WTC11 (cell line): ENCODE data around the gene MMP7. TPM values are rescaled to one million over a fixed set of nuclear protein-coding genes. Genes with fewer than 3 reads are reported as not detected.

ENCODE experiments used
- ATAC-seq: fragments of 200-7000 bp; cut with Tn5 transposase; 2 replicates; pipeline ENCODE4 v1.10.0; 2021; ENCODE audit warnings: mild to moderate bottlenecking, moderate library complexity
- CTCF ChIA-PET: fragments of 300-600 bp; sonication (Branson Sonifier 250); formaldehyde crosslinking; loops from one replicate; lab custom pipeline; 2021; ENCODE audit warnings: antibody characterized with exemption; lab: Charles Lee
- POLR2A ChIA-PET: fragments of 350-600 bp; sonication (Branson Sonifier 250); formaldehyde crosslinking; loops from one replicate; lab custom pipeline; 2021; ENCODE audit warnings: antibody characterized with exemption; lab: Charles Lee
- DNase-seq: peaks from one replicate; pipeline ENCODE4 v3.0.0; 2021; ENCODE audit warnings: low spot score
- H3K27ac Mint-ChIP-seq: 2 replicates; pipeline ENCODE4 v1.8.0; 2021; ENCODE audit warnings: mixed read lengths
- H3K27me3 Mint-ChIP-seq: 2 replicates; pipeline ENCODE4 v1.8.0; 2021; ENCODE audit warnings: low read depth, mild to moderate bottlenecking, moderate library complexity, mixed read lengths
- H3K36me3 Mint-ChIP-seq: 2 replicates; pipeline ENCODE4 v1.8.0; 2021; ENCODE audit warnings: mixed read lengths
- H3K4me1 Mint-ChIP-seq: 2 replicates; pipeline ENCODE4 v1.8.0; 2022; ENCODE audit warnings: mixed read lengths
- H3K4me3 Mint-ChIP-seq: 2 replicates; pipeline ENCODE4 v1.8.0; 2021; ENCODE audit warnings: mild to moderate bottlenecking, moderate library complexity, mixed read lengths
- H3K9me3 Mint-ChIP-seq: 2 replicates; pipeline ENCODE4 v1.8.0; 2021; ENCODE audit warnings: mixed read lengths
- FOXK1 ChIP-seq: sonication (generic); formaldehyde crosslinking; IDR thresholded peaks from 2 replicates; pipeline ENCODE4 v1.8.0; 2022; ENCODE audit warnings: mild to moderate bottlenecking, moderate library complexity, missing genetic modification reagents
- GRHL2 ChIP-seq: fragments of 250-450 bp; sonication (Bioruptor Pico); IDR thresholded peaks from 2 replicates; pipeline ENCODE4 v1.8.0; 2022; ENCODE audit warnings: mild to moderate bottlenecking, moderate library complexity; ENCODE audit not compliant: insufficient replicate concordance, severe bottlenecking
- RELA ChIP-seq: sonication (generic); formaldehyde crosslinking; IDR thresholded peaks from 2 replicates; pipeline ENCODE4 v1.8.1; 2022; ENCODE audit warnings: missing genetic modification reagents, mild to moderate bottlenecking, borderline replicate concordance
- SP1 ChIP-seq: sonication (generic); formaldehyde crosslinking; conservative IDR thresholded peaks from 2 replicates; pipeline ENCODE4 v1.8.1; 2022; ENCODE audit warnings: missing genetic modification reagents
- TEAD4 ChIP-seq: sonication (generic); formaldehyde crosslinking; IDR thresholded peaks from 2 replicates; pipeline ENCODE4 v1.8.0; 2022; ENCODE audit warnings: mild to moderate bottlenecking, missing genetic modification reagents
- ZBTB21 ChIP-seq: sonication (generic); formaldehyde crosslinking; IDR thresholded peaks from 2 replicates; pipeline ENCODE4 v1.8.1; 2023; ENCODE audit warnings: mild to moderate bottlenecking, missing genetic modification reagents, borderline replicate concordance
- ZNF396 ChIP-seq: fragments of 250-450 bp; sonication (Bioruptor Pico); IDR thresholded peaks from 2 replicates; pipeline ENCODE4 v1.8.0; 2021; ENCODE audit warnings: mild to moderate bottlenecking, moderate library complexity, borderline replicate concordance
- total RNA-seq: library from RNA; stranded (reverse); gene quantifications from 3 replicates; pipeline ENCODE4 v1.2.3, GENCODE V29; 2021
- TF ChIP-seq, protein P1 (sequence below): sonication (generic); formaldehyde crosslinking; IDR thresholded peaks from 2 replicates; pipeline ENCODE4 v1.8.1; 2023; ENCODE audit warnings: mild to moderate bottlenecking, missing genetic modification reagents, moderate library complexity
- TF ChIP-seq, protein P2 (sequence below): fragments of 250-450 bp; sonication (Bioruptor Pico); IDR thresholded peaks from 2 replicates; pipeline ENCODE4 v2.1.2; 2022; ENCODE audit warnings: mild to moderate bottlenecking, moderate library complexity
- TF ChIP-seq, protein P3 (sequence below): sonication (generic); formaldehyde crosslinking; IDR thresholded peaks from 2 replicates; pipeline ENCODE4 v1.8.0; 2022; ENCODE audit warnings: mild to moderate bottlenecking, missing genetic modification reagents
- TF ChIP-seq, protein P4 (sequence below): fragments of 200-600 bp; IDR thresholded peaks from 2 replicates; pipeline ENCODE4 v1.8.0; 2022; ENCODE audit warnings: antibody characterized with exemption
- TF ChIP-seq, protein P5 (sequence below): sonication (generic); formaldehyde crosslinking; IDR thresholded peaks from 2 replicates; pipeline ENCODE4 v1.8.1; 2023; ENCODE audit warnings: mild to moderate bottlenecking, moderate library complexity, missing genetic modification reagents
- TF ChIP-seq, protein P6 (sequence below): sonication (generic); formaldehyde crosslinking; conservative IDR thresholded peaks from 2 replicates; pipeline ENCODE4 v1.8.1; 2022; ENCODE audit warnings: mild to moderate bottlenecking, missing genetic modification reagents
- TF ChIP-seq, protein P7 (sequence below): sonication (generic); formaldehyde crosslinking; IDR thresholded peaks from 2 replicates; pipeline ENCODE4 v1.8.1; 2022; ENCODE audit warnings: mild to moderate bottlenecking, missing genetic modification reagents, moderate library complexity, borderline replicate concordance
- TF ChIP-seq, protein P8 (sequence below): sonication (generic); formaldehyde crosslinking; IDR thresholded peaks from 2 replicates; pipeline ENCODE4 v1.8.0; 2022; ENCODE audit warnings: mild to moderate bottlenecking, missing genetic modification reagents
- TF ChIP-seq, protein P9 (sequence below): sonication (generic); formaldehyde crosslinking; IDR thresholded peaks from 2 replicates; pipeline ENCODE4 v1.8.1; 2022; ENCODE audit warnings: low read depth, mild to moderate bottlenecking, moderate library complexity, missing genetic modification reagents, borderline replicate concordance
- TF ChIP-seq, protein P10 (sequence below): sonication (generic); formaldehyde crosslinking; IDR thresholded peaks from 2 replicates; pipeline ENCODE4 v1.8.1; 2022; ENCODE audit warnings: mild to moderate bottlenecking, moderate library complexity, missing genetic modification reagents

Gene MMP7
- total RNA-seq, 1 experiment from 2014 or later: 0.50 TPM

DNA sequence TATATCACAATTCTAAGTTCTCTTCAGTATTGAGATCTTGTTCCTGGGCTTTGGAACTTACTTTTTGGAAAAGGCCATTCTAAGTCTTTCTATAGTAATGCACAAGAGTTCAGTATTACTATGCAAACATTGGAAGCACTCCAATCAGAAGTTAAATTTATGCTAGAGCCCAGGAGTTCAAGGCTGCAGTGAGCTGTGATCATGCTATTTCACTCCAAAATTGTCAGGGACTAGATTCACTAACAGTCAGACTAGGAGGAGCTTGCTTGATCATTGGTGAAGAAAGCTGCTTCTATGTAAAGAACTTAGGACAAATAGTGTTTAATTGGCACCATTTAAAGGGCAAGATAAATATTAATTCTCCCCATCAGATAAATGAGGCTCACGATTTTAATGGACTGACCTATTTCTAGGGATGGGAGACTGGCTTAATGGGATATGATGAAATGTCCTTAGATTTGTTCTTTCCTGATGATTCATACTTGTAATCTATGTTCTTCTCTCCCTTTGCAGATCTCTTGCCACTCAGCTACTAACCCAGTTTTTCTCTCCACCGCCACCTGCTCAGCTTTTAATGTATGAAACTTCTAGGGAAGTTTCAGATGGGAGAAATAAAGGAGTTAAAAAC, 45.3 kb downstream of the MMP7 start:
- Mint-ChIP-seq H3K27me3 (no peaks in the 10 kb centered on the region), H3K9me3 (no peaks in the 10 kb centered on the region), H3K4me3 (no peak overlapping the region), H3K36me3 (no peaks in the 10 kb centered on the region), H3K4me1 (peaks cover 3% of the 10 kb centered on the region; the same call in 1 of the 2 replicates), H3K27ac (no peak overlapping the region)
- ATAC-seq: no peak
- TF ChIP-seq, protein P1, sequence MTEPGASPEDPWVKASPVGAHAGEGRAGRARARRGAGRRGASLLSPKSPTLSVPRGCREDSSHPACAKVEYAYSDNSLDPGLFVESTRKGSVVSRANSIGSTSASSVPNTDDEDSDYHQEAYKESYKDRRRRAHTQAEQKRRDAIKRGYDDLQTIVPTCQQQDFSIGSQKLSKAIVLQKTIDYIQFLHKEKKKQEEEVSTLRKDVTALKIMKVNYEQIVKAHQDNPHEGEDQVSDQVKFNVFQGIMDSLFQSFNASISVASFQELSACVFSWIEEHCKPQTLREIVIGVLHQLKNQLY (CRISPR knock-in tag): no peak
- TF ChIP-seq SP1 (CRISPR knock-in tag) (no peak), GRHL2 (no peak), RELA (CRISPR knock-in tag) (no peak), TEAD4 (CRISPR knock-in tag) (no peak), ZNF396 (CRISPR knock-in tag) (no peak)
- TF ChIP-seq, protein P2, sequence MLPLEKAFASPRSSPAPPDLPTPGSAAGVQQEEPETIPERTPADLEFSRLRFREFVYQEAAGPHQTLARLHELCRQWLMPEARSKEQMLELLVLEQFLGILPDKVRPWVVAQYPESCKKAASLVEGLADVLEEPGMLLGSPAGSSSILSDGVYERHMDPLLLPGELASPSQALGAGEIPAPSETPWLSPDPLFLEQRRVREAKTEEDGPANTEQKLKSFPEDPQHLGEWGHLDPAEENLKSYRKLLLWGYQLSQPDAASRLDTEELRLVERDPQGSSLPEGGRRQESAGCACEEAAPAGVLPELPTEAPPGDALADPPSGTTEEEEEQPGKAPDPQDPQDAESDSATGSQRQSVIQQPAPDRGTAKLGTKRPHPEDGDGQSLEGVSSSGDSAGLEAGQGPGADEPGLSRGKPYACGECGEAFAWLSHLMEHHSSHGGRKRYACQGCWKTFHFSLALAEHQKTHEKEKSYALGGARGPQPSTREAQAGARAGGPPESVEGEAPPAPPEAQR: no peak
- TF ChIP-seq, protein P3, sequence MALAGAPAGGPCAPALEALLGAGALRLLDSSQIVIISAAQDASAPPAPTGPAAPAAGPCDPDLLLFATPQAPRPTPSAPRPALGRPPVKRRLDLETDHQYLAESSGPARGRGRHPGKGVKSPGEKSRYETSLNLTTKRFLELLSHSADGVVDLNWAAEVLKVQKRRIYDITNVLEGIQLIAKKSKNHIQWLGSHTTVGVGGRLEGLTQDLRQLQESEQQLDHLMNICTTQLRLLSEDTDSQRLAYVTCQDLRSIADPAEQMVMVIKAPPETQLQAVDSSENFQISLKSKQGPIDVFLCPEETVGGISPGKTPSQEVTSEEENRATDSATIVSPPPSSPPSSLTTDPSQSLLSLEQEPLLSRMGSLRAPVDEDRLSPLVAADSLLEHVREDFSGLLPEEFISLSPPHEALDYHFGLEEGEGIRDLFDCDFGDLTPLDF: no peak
- TF ChIP-seq, protein P4, sequence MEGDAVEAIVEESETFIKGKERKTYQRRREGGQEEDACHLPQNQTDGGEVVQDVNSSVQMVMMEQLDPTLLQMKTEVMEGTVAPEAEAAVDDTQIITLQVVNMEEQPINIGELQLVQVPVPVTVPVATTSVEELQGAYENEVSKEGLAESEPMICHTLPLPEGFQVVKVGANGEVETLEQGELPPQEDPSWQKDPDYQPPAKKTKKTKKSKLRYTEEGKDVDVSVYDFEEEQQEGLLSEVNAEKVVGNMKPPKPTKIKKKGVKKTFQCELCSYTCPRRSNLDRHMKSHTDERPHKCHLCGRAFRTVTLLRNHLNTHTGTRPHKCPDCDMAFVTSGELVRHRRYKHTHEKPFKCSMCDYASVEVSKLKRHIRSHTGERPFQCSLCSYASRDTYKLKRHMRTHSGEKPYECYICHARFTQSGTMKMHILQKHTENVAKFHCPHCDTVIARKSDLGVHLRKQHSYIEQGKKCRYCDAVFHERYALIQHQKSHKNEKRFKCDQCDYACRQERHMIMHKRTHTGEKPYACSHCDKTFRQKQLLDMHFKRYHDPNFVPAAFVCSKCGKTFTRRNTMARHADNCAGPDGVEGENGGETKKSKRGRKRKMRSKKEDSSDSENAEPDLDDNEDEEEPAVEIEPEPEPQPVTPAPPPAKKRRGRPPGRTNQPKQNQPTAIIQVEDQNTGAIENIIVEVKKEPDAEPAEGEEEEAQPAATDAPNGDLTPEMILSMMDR: no peak
- TF ChIP-seq, protein P5, sequence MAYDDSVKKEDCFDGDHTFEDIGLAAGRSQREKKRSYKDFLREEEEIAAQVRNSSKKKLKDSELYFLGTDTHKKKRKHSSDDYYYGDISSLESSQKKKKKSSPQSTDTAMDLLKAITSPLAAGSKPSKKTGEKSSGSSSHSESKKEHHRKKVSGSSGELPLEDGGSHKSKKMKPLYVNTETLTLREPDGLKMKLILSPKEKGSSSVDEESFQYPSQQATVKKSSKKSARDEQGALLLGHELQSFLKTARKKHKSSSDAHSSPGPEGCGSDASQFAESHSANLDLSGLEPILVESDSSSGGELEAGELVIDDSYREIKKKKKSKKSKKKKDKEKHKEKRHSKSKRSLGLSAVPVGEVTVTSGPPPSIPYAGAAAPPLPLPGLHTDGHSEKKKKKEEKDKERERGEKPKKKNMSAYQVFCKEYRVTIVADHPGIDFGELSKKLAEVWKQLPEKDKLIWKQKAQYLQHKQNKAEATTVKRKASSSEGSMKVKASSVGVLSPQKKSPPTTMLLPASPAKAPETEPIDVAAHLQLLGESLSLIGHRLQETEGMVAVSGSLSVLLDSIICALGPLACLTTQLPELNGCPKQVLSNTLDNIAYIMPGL (CRISPR knock-in tag): no peak
- no peak for DNase-seq
- CTCF ChIA-PET: interaction anchor here (0.6 to 1.8 kb wide), 2 partner anchors 22 to 181 kb away, joined by 3 to 11 read pairs; no protein-coding TSS in a partner anchor
- POLR2A ChIA-PET: no interaction called here

DNA sequence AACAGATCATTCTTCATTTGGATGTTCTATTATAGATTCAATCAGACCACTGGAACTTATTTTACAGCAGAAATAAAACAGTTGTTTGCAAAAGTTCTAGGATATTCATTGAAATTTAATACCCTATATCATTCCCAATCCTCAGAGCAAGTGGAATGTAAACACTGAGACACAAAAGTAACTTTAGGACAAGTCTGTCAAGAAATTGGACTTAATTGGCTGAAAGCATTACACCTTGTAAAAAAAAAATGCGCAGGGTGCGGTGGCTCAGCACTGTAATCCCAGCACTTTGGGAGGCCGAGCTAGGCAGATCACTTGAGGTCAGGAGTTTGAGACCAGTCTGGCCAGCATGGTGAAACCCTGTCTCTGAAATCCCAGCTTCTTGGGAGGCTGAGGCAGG, 48.1 kb downstream of the MMP7 start:
- H3K27ac Mint-ChIP-seq: no peak overlapping the region
- H3K36me3 Mint-ChIP-seq: no peaks in the 10 kb centered on the region
- H3K27me3 Mint-ChIP-seq: no peaks in the 10 kb centered on the region
- H3K4me3 Mint-ChIP-seq: no peak overlapping the region
- H3K9me3 Mint-ChIP-seq: no peaks in the 10 kb centered on the region
- DNase-seq (no peak), ATAC-seq (no peak)
- ChIA-PET CTCF (no interaction called here), POLR2A (no interaction called here)
- peaks cover 16% of the 10 kb centered on the region for H3K4me1 Mint-ChIP-seq
- TF ChIP-seq, protein P6, sequence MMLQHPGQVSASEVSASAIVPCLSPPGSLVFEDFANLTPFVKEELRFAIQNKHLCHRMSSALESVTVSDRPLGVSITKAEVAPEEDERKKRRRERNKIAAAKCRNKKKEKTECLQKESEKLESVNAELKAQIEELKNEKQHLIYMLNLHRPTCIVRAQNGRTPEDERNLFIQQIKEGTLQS (CRISPR knock-in tag): no peak
- TF ChIP-seq ZBTB21 (CRISPR knock-in tag) (no peak), FOXK1 (CRISPR knock-in tag) (no peak)
- TF ChIP-seq, protein P7, sequence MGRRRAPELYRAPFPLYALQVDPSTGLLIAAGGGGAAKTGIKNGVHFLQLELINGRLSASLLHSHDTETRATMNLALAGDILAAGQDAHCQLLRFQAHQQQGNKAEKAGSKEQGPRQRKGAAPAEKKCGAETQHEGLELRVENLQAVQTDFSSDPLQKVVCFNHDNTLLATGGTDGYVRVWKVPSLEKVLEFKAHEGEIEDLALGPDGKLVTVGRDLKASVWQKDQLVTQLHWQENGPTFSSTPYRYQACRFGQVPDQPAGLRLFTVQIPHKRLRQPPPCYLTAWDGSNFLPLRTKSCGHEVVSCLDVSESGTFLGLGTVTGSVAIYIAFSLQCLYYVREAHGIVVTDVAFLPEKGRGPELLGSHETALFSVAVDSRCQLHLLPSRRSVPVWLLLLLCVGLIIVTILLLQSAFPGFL: no peak
- TF ChIP-seq, protein P8, sequence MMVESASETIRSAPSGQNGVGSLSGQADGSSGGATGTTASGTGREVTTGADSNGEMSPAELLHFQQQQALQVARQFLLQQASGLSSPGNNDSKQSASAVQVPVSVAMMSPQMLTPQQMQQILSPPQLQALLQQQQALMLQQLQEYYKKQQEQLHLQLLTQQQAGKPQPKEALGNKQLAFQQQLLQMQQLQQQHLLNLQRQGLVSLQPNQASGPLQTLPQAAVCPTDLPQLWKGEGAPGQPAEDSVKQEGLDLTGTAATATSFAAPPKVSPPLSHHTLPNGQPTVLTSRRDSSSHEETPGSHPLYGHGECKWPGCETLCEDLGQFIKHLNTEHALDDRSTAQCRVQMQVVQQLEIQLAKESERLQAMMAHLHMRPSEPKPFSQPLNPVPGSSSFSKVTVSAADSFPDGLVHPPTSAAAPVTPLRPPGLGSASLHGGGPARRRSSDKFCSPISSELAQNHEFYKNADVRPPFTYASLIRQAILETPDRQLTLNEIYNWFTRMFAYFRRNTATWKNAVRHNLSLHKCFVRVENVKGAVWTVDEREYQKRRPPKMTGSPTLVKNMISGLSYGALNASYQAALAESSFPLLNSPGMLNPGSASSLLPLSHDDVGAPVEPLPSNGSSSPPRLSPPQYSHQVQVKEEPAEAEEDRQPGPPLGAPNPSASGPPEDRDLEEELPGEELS (CRISPR knock-in tag): no peak
- TF ChIP-seq, protein P9, sequence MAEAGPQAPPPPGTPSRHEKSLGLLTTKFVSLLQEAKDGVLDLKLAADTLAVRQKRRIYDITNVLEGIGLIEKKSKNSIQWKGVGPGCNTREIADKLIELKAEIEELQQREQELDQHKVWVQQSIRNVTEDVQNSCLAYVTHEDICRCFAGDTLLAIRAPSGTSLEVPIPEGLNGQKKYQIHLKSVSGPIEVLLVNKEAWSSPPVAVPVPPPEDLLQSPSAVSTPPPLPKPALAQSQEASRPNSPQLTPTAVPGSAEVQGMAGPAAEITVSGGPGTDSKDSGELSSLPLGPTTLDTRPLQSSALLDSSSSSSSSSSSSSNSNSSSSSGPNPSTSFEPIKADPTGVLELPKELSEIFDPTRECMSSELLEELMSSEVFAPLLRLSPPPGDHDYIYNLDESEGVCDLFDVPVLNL (CRISPR knock-in tag): no peak
- TF ChIP-seq, protein P10, sequence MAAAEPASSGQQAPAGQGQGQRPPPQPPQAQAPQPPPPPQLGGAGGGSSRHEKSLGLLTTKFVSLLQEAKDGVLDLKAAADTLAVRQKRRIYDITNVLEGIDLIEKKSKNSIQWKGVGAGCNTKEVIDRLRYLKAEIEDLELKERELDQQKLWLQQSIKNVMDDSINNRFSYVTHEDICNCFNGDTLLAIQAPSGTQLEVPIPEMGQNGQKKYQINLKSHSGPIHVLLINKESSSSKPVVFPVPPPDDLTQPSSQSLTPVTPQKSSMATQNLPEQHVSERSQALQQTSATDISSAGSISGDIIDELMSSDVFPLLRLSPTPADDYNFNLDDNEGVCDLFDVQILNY (CRISPR knock-in tag): no peak
